ENCODE measurements around the gene CASP9.
"Not testable (repeated sequence)": the region's sequence is repeated elsewhere in the genome, so short reads cannot be mapped to it uniquely, and the experiment has no call there.

CASP9 gene

GRCh38 chr1:15489052-15489736 lies 34.8 kb downstream of the CASP9 start:
- peaks cover 6% of the 10 kb centered on the region for H3K36me3 Mint-ChIP-seq
- no peak overlapping the region for H3K27ac Mint-ChIP-seq
- no peaks in the 10 kb centered on the region for H3K9me3 Mint-ChIP-seq
- H3K27me3 Mint-ChIP-seq, result no peaks in the 10 kb centered on the region
- H3K4me1 Mint-ChIP-seq, result no peaks in the 10 kb centered on the region
- no peak overlapping the region for H3K4me3 Mint-ChIP-seq

GRCh38 chr1:15488371-15488770 lies 35.6 kb downstream of the CASP9 start:
- H3K9me3 Mint-ChIP-seq, result no peaks in the 10 kb centered on the region
- H3K4me3 Mint-ChIP-seq, result no peak overlapping the region
- H3K27me3 Mint-ChIP-seq, result no peaks in the 10 kb centered on the region
- H3K27ac Mint-ChIP-seq, result no peak overlapping the region
- H3K4me1 Mint-ChIP-seq, result no peaks in the 10 kb centered on the region
- H3K36me3 Mint-ChIP-seq, result peaks cover 6% of the 10 kb centered on the region

DNA sequence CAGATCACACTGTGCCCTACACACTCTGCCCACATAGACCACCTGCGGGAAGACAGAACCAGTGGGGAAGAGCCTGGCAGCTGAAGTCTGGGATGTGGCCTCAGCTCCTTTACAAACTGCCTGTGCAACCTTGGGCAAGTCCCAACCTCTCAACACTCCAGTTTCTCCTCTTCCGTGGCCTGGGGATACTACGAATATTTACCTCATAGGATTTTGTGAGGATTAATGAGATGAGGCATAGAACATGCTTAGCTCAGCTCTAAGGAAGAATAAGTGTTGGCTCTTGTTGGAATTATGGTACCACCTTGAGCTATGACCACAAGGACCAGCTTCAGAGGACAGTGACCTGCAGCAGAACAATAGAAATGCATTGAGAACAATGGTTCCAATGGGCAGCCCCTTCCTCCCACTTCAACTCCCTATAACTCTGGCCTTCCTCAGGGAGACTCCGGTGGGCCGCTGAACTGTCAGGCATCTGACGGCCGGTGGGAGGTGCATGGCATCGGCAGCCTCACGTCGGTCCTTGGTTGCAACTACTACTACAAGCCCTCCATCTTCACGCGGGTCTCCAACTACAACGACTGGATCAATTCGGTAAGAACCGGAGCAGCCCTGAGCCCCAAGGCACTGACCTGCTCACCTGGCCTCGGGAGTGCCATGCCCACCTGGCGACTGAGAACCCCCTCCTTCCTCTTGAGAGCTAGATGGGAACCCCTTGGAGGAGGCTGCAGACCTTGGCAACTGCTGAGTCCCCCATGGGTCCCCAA lies 37.0 kb downstream of the CASP9 start:
- H3K27me3 Mint-ChIP-seq, H3K4me1 Mint-ChIP-seq: not testable (repeated sequence)

GRCh38 chr1:15485636-15486035 lies 38.4 kb downstream of the CASP9 start:
- H3K36me3 Mint-ChIP-seq, result peaks cover 6% of the 10 kb centered on the region
- no peaks in the 10 kb centered on the region for H3K4me1 Mint-ChIP-seq
- no peaks in the 10 kb centered on the region for H3K27me3 Mint-ChIP-seq
- no peak overlapping the region for H3K4me3 Mint-ChIP-seq
- H3K27ac Mint-ChIP-seq, result no peak overlapping the region
- no peaks in the 10 kb centered on the region for H3K9me3 Mint-ChIP-seq

More for the DNA sequence above, 37.0 kb downstream of the CASP9 start:
- H3K9me3 Mint-ChIP-seq, H3K27ac Mint-ChIP-seq, H3K4me3 Mint-ChIP-seq, H3K36me3 Mint-ChIP-seq: not testable (repeated sequence)

GRCh38 chr1:15484443-15484842 lies 39.6 kb downstream of the CASP9 start:
- not testable (repeated sequence) for H3K27me3 Mint-ChIP-seq, H3K4me1 Mint-ChIP-seq, H3K36me3 Mint-ChIP-seq, H3K27ac Mint-ChIP-seq, H3K9me3 Mint-ChIP-seq, H3K4me3 Mint-ChIP-seq

DNA sequence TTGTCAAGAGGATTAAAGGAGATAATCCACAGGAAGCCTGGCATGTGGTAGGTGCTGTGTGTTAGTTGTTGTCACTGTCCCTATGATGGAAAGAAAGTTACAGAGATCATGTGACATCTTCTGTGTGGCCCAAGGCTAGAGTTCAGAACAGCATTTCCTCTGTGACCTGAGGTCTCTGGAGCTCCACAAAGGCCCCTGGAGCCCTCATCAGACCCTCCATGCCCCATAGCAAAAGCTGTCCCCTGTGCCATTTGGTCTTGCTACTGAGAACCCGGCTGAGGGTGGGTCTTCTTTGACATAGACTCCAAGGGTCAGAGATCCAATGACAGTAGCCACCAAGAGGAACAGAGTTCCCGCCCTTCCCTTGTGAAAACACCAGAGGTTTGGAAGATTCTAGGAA lies 40.0 kb downstream of the CASP9 start:
- Mint-ChIP-seq H3K9me3 (no peaks in the 10 kb centered on the region), H3K4me3 (no peak overlapping the region), H3K27ac (no peak overlapping the region), H3K27me3 (no peaks in the 10 kb centered on the region), H3K4me1 (no peaks in the 10 kb centered on the region), H3K36me3 (peaks cover 6% of the 10 kb centered on the region)

DNA sequence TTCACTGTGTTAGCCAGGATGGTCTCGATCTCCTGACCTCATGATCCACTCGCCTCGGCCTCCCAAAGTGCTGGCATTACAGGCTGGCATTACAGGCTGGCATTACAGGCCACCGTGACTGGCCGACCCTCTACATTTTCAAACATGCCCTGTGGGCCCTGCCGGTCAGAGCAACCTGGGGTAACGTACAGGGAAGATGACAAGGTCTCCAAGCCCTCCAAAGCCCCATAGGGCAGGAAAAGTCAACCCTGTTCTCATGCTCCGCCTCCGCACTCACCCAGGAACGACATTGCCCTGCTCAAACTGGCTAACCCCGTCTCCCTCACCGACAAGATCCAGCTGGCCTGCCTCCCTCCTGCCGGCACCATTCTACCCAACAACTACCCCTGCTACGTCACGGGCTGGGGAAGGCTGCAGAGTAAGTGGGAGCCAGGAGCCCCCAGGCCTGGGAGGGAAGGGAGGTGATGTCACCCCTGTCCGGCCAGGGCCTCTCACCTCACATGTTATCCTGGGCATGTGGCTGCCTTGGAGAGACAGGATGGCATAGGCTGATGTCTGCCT lies 41.0 kb downstream of the CASP9 start:
- not testable (repeated sequence) for H3K27ac Mint-ChIP-seq, H3K27me3 Mint-ChIP-seq, H3K9me3 Mint-ChIP-seq, H3K4me3 Mint-ChIP-seq, H3K36me3 Mint-ChIP-seq, H3K4me1 Mint-ChIP-seq

- H3K4me3 Mint-ChIP-seq, H3K9me3 Mint-ChIP-seq, H3K27me3 Mint-ChIP-seq, H3K4me1 Mint-ChIP-seq, H3K36me3 Mint-ChIP-seq, H3K27ac Mint-ChIP-seq: not testable (repeated sequence)
Measured at GRCh38 chr1:15482455-15482854, 41.6 kb downstream of the CASP9 start.

DNA sequence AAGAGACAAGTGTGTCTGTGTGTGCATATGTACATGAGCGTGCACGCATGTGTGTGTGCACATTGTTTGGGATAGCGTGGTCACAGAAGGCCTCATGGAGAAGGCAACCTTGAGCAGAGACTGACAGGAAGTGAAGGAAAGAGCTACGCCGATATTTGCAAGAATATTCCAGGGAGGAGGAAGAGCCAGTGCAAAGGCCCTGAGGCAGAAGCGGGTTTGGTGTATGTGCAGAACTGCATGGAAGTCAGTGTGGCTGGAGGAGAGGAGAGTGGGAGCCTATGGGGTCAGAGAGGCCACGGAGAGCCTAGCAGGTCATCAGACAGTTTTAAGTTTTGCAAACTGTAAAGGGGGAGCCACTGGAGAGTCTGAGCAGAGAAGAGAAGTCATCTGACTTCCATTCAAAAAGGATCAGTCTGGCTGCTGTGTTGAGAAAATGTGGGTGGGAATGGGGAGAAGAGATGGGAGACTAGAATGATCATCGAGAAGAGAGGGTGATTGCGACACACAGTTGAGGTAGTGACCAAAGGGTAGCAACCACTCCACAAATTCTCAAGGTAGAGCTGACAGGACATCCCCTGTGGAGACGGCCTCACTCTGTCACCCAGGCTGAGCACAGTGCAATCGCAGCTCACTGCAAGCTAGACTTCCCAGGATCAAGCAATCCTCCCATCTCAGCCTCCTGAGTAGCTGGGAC lies 44.2 kb downstream of the CASP9 start:
- H3K4me3 Mint-ChIP-seq, result no peak overlapping the region
- H3K4me1 Mint-ChIP-seq, result no peaks in the 10 kb centered on the region
- no peaks in the 10 kb centered on the region for H3K27me3 Mint-ChIP-seq
- H3K36me3 Mint-ChIP-seq, result peaks cover 1% of the 10 kb centered on the region
- no peak overlapping the region for H3K27ac Mint-ChIP-seq
- no peaks in the 10 kb centered on the region for H3K9me3 Mint-ChIP-seq

DNA sequence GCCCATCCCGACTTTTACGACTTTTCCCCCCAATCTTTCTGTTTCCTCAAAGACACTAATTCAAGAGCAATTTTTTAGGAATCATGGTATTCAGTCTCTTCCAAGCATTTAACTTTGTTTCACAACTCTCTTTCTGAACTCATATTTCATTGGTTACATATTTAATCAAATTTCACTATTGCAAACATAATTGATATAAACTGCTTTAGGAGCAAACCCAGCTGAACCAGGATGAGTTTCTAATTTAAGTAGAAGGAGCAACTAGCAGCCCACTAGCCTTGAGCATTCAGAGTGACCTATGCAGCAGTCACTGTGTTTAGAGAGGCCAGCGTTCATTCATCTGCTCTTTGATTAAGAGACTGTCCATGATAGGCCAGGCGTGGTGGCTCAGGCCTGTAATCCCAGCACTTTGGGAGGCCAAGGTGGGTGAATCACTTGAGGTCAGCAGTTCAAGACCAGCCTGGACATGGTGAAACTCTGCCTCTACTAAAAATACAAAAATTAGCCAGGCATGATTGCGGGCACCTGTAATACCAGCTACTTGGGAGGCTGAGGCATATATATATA lies 46.3 kb downstream of the CASP9 start:
- Mint-ChIP-seq H3K9me3 (no peaks in the 10 kb centered on the region), H3K36me3 (no peaks in the 10 kb centered on the region), H3K4me1 (no peaks in the 10 kb centered on the region), H3K27ac (no peak overlapping the region), H3K4me3 (no peak overlapping the region), H3K27me3 (no peaks in the 10 kb centered on the region)

- Mint-ChIP-seq H3K4me1 (no peaks in the 10 kb centered on the region), H3K4me3 (no peak overlapping the region), H3K9me3 (no peaks in the 10 kb centered on the region), H3K27me3 (no peaks in the 10 kb centered on the region), H3K27ac (no peak overlapping the region), H3K36me3 (no peaks in the 10 kb centered on the region)
Measured at GRCh38 chr1:15476927-15477326, 47.1 kb downstream of the CASP9 start.

GRCh38 chr1:15475752-15476314 lies 48.2 kb downstream of the CASP9 start, which contains the start of gene CELA2B:
Gene CELA2B, plus strand, starts transcription at chr1:15476104. Its CDS starts 22 bp downstream, at chr1:15476126.
- Mint-ChIP-seq H3K27me3 (no peaks in the 10 kb centered on the region), H3K36me3 (no peaks in the 10 kb centered on the region), H3K9me3 (no peaks in the 10 kb centered on the region), H3K27ac (no peak within 1 kb of the TSS), H3K4me1 (no peaks in the 10 kb centered on the region), H3K4me3 (no peak within 1 kb of the TSS)

DNA sequence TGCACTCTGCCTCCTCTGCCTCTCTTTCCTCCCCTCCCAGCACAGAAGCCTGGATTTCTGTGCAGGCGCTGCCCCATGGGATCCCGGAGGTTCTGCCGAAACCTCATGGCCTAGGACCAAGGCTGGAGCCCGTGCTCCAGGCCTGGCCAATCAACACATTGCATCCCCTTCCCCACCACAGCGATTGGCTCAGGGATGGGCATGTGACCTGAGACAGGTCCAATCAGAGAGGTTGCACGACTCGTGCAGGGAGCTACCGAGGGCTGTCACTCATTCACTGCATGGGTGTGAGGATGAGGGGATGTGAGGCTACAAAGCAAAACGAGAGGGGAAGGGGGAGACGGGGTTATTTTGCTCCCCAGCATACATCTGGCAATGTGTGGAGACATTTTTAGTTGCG lies 51.4 kb downstream of the CASP9 start:
- Mint-ChIP-seq H3K9me3 (no peaks in the 10 kb centered on the region), H3K27me3 (no peaks in the 10 kb centered on the region), H3K27ac (no peak overlapping the region), H3K4me1 (no peaks in the 10 kb centered on the region), H3K4me3 (no peak overlapping the region), H3K36me3 (no peaks in the 10 kb centered on the region)

DNA sequence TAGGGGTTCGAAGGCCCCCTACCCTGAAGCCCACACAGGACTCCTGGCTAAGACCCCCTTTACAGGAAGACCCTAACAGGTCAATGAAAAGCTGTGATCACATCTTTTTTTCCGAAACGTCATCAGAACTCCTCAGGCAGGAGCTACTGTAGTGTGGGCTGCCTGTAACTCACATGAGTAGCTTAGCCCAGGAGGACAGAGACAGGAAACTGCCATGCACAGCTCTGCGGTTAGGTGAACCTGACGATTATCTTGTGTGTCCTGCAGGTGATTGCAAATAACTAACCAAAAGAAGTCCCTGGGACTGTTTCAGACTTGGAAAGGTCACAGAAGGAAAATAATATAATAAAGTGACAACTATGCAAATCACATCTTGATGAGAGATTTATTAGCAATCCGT lies 52.3 kb downstream of the CASP9 start:
- not testable (repeated sequence) for H3K27ac Mint-ChIP-seq, H3K36me3 Mint-ChIP-seq, H3K4me3 Mint-ChIP-seq, H3K4me1 Mint-ChIP-seq, H3K9me3 Mint-ChIP-seq, H3K27me3 Mint-ChIP-seq

DNA sequence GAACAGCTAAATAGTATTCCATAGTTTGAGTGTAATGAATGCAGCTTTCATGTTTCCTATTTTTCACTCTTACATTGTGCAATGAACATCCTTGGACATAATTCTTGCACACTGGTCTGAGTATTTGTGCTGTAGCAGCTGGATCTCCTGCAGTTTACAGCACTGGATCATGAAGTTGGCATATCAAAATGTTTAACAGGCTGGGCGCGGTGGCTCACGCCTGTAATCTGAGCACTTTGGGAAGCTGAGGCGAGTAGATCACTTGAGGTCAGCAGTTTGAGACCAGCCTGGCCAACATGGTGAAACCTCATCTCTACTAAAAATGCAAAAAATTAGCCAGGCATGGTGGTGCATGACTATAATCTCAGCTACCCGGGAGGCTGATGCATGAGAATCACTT lies 52.9 kb downstream of the CASP9 start:
- H3K27me3 Mint-ChIP-seq, H3K4me1 Mint-ChIP-seq, H3K9me3 Mint-ChIP-seq, H3K4me3 Mint-ChIP-seq, H3K36me3 Mint-ChIP-seq, H3K27ac Mint-ChIP-seq: not testable (repeated sequence)
